ENCODE measurements around the gene PLOD2. TPM values are rescaled to one million over a fixed set of nuclear protein-coding genes. Genes with fewer than 3 reads are reported as not detected.

The PLOD2 gene
- total and polyA plus RNA-seq, 2 of the 4 experiments (the other 2 are of a cell fraction), result 84.0 to 117 TPM

DNA sequence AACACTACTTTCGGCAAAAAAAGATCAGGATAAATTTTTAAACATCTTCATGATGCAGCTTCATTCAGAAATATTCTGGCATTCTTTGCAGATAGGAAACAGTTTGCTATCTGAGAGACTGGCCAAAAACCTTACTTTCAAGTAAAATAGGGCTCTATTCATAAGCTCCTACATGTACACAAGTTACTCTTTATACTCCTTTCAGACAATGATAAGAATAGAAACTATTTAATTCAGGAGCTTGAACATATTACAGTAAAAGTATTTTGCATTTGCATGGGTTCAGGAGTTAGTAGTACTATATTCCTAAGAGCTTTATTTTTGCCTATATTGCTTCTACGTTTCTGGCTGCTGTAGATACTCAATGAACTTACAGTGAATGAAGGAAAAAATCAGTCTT, 70.5 kb downstream of the PLOD2 start:
- no peaks in the 10 kb centered on the region for H4K20me1 ChIP-seq (ENCODE audit: insufficient read depth, low read length)
- no peak overlapping the region for H4K5ac ChIP-seq (ENCODE audit: low read depth, low read length)
- no peaks in the 10 kb centered on the region for H3K9me3 ChIP-seq (ENCODE audit: control insufficient read depth, insufficient read depth, low read length)
- H3K79me1 ChIP-seq (ENCODE audit: low read depth in 1 of 2, low read length in 2 of 2), result peaks cover 3% of the 10 kb centered on the region in 2 experiments; a peak in 2 of 4 replicates
- H4K8ac ChIP-seq (ENCODE audit: low read depth in 2 of 2, low read length in 2 of 2), result no peak overlapping the region
- no TSS peak for BruUV-seq (replicated peaks)
- intact Hi-C loops (cut with micrococcal nuclease) (no loop called here), in situ Hi-C loops (cut with MboI; ENCODE audit: low sequenced_read_pairs) (no loop called here), dilution Hi-C loops (cut with HindIII; ENCODE audit: low sequenced_read_pairs, unreplicated experiment) (no loop called here)
- H3K27ac ChIP-seq (ENCODE audit: insufficient read depth, low read length), result no peak overlapping the region; the same call in 1 of the 2 replicates
- H2BK15ac ChIP-seq (ENCODE audit: low read depth, low read length), result no peak overlapping the region
- peak overlapping the region; percentile 41 for H2BK5ac ChIP-seq (ENCODE audit: low read depth, low read length, poor library complexity, severe bottlenecking)
- H2AK5ac ChIP-seq (ENCODE audit: low read depth, low read length), result no peak overlapping the region
- H3K4me3 ChIP-seq (ENCODE audit: insufficient read depth, low read depth, low read length), result no peak overlapping the region
- no peak overlapping the region for H3K4ac ChIP-seq (ENCODE audit: low read depth, low read length)
- ChIA-PET POLR2A (ENCODE audit: unreplicated experiment) (no interaction called here), CTCF (no interaction called here)
- H3K4me1 ChIP-seq (ENCODE audit: control insufficient read depth, insufficient read depth, low read length), result peaks cover 4% of the 10 kb centered on the region; the same call in 1 of the 2 replicates
- no peak overlapping the region; the same call in 1 of the 2 replicates for H3K18ac ChIP-seq (ENCODE audit: low read depth, low read length)
- H2AFZ ChIP-seq (replicated peaks; ENCODE audit: low read length, poor library complexity), result no peak overlapping the region
- H3K36me3 ChIP-seq (ENCODE audit: control insufficient read depth, insufficient read depth, low read length), result no peaks in the 10 kb centered on the region; the same call in 1 of the 2 replicates
- ATAC-seq (ENCODE audit: low read depth) (no peak), DNase-seq (no peak)
- H3K9me1 ChIP-seq (ENCODE audit: insufficient read depth, low read length), result no peaks in the 10 kb centered on the region
- H3K23ac ChIP-seq (ENCODE audit: low read depth, low read length), result no peak overlapping the region
- no CpG with 5 or more reads among the region's 2 CpGs for WGBS, 2 experiments (ENCODE audit: extremely low coverage in 2 of 2, insufficient read length in 1 of 2)
- no peak overlapping the region for H2BK20ac ChIP-seq (ENCODE audit: low read depth, low read length)
- H3K9ac ChIP-seq (ENCODE audit: low read depth, low read length), result no peak overlapping the region
- H2AK9ac ChIP-seq (replicated peaks; ENCODE audit: low read depth, low read length, poor library complexity), result no peak overlapping the region
- H3K56ac ChIP-seq (ENCODE audit: extremely low read depth, insufficient read depth, low read length), result no peak overlapping the region
- TF ChIP-seq, protein P1, sequence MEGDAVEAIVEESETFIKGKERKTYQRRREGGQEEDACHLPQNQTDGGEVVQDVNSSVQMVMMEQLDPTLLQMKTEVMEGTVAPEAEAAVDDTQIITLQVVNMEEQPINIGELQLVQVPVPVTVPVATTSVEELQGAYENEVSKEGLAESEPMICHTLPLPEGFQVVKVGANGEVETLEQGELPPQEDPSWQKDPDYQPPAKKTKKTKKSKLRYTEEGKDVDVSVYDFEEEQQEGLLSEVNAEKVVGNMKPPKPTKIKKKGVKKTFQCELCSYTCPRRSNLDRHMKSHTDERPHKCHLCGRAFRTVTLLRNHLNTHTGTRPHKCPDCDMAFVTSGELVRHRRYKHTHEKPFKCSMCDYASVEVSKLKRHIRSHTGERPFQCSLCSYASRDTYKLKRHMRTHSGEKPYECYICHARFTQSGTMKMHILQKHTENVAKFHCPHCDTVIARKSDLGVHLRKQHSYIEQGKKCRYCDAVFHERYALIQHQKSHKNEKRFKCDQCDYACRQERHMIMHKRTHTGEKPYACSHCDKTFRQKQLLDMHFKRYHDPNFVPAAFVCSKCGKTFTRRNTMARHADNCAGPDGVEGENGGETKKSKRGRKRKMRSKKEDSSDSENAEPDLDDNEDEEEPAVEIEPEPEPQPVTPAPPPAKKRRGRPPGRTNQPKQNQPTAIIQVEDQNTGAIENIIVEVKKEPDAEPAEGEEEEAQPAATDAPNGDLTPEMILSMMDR (conservative IDR thresholded peaks at IDR 0.05; ENCODE audit: low read depth, low read length), result no peak
- TF ChIP-seq CHD1 (IDR thresholded peaks at IDR 0.05; ENCODE audit: low read depth, low read length), result no peak
- TF ChIP-seq MAFK (IDR thresholded peaks at IDR 0.05; ENCODE audit: low read depth, low read length), result no peak
- no peak for TF ChIP-seq BHLHE40 (IDR thresholded peaks at IDR 0.05; ENCODE audit: low read depth, low read length)
- no peak for TF ChIP-seq RFX5 (IDR thresholded peaks at IDR 0.05; ENCODE audit: low read depth, low read length)
- H3K27me3 ChIP-seq (ENCODE audit: control insufficient read depth, insufficient read depth, low read length), result no peaks in the 10 kb centered on the region
- no peak overlapping the region for H4K91ac ChIP-seq (ENCODE audit: insufficient read depth, low read depth, low read length)
- H2BK120ac ChIP-seq (ENCODE audit: low read depth, low read length), result no peak overlapping the region
- H3K4me2 ChIP-seq (ENCODE audit: low read depth, low read length), result peak overlapping the region; percentile 78
- H3K14ac ChIP-seq (replicated peaks; ENCODE audit: low read depth, low read length), result no peak overlapping the region

Data from IMR-90 (cell line).